DMS53 (cell line): ENCODE measurements around the gene ARHGEF12.

ENCODE experiments used
- DNase-seq: peaks from one replicate; lab custom pipeline; 2025; lab: John Stamatoyannopoulos, UW

The ARHGEF12 gene

GRCh38 chr11:120430146-120430545, 93.9 kb downstream of the ARHGEF12 start:
- DNase-seq: no peak

DNA sequence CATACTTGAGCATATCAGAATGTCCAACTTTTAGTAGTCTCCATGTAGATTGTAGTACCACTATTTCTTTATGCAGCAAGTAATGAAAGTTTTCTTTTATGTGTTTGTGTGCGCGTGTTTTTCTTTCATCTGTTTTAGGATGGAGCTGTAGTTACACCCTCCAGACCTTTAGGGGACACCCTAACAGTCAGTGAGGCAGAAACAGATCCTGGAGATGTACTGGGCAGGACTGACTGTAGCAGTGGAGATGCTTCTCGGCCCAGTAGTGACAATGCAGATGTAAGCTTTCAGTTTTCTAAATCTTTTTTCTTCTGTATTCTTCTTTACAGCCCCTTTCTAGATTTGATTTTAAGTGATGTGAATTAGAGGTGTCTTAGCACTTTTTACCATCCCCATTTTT, 95.4 kb downstream of the ARHGEF12 start:
- DNase-seq: peak; percentile 50

- DNase-seq: peak; percentile 75
These were observed 96.1 kb downstream of the ARHGEF12 start for GRCh38 chr11:120432056-120433018.

- DNase-seq: no peak
These were observed 105.4 kb downstream of the ARHGEF12 start for GRCh38 chr11:120441592-120441991.

DNA sequence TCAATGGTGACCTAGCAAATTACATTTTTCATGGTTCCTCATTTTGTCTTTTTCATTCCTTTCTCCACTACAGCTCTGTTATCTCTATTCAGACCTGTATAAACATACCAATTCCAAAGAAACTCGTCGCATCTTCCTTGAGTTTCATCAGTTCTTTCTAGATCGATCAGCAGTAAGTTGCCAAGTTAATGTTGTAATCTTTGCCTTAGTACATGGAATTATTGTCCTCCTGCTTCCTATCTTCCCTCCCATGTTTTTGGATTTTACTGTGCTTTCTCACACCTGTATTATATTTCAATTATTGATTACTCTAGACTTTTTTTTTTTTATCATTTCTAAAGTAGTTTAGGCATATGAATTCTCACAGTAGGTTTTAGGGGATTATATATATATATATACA, 105.8 kb downstream of the ARHGEF12 start:
- no peak for DNase-seq

GRCh38 chr11:120446802-120447201, 110.6 kb downstream of the ARHGEF12 start:
- no peak for DNase-seq

- no peak for DNase-seq
These were observed 112.0 kb downstream of the ARHGEF12 start for GRCh38 chr11:120448240-120448639.

DNA sequence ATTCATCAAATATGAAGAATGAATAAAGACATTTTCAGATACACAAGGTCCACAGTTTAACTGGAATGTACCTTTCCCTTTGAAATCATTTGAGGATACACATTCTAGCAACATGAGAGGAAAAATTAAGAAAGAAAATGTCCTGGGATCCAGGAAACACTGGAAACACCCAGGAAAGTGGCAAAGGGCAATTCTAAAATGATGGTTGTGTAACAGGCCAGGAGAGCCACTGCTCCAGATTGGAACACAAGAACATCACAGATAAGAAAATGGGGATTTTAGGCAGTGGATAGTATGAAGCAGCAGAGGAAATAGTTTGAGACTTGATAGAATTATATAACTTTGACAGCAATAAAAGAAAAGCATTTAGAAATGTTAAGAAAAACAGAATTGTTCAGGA, 119.3 kb downstream of the ARHGEF12 start:
- no peak for DNase-seq

- DNase-seq: no peak
These were observed 121.8 kb downstream of the ARHGEF12 start for GRCh38 chr11:120457996-120458395.

GRCh38 chr11:120462825-120463224, 126.6 kb downstream of the ARHGEF12 start:
- DNase-seq: peak; percentile 37

DNA sequence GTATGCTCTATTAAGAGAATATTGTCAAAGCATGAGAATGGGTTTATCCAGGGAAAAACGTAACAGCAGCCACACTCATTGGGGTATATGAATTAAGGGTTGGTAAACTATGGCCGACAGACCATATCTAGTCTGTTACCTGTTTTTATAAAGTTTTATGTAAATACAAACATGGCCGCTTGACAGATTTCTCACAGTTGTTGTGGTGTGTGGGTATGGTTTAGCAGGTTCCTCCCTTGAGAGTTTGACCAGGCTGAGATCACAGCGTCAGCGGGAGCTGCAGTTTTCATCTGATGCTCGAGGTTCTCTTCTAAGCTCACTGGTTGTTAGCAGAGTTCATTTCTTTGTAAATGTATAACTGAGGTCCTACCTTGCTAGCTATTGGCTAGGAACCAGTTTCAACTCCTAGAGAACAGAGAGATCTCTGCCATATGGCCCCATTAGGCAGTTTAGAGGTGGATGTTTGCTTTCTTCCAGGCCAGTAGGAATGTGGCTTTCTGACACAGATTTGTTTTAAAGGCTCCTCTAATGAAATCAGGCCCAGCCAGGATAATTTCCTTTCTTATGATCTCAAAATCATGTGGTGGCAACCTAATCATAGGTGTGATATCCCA, 129.8 kb downstream of the ARHGEF12 start:
- no peak for DNase-seq

DNA sequence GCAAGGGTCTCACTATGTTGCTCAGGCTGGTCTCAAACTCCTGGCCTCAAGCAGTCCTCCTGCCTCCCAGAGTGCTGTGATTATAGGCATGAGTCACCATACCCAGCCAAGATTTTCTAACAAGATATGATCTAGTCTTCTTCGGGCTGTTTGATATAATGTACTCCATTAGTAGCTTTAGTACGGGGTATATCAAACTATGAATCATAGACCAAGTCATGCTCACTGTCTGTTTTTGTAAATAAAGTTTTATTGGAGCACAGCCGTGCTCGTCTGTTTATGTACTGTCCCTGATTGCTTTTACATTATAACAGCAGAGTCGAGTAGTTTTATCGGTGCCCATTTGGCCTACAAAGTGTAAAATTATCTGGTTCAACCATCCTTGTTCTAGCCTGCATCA, 131.4 kb downstream of the ARHGEF12 start:
- no peak for DNase-seq

DNA sequence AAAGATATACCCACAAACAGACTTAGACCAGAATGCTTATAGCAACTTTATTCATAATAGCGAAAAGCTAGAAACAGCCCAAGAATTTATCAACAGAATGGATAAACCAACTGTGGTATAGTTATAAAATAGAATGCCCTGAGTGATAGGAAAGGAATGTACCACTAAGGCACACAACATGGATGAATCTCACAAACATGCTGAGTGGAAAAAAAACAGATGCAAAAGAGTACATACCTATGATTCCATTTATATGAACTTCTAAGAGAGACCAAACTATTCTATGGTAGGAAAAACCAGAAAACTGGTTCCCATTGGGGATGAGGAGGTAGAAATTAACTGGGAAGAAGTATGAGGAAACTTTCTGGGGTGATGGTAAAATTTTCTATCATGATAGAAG, 134.9 kb downstream of the ARHGEF12 start:
- DNase-seq: no peak

- no peak for DNase-seq
These were observed 135.8 kb downstream of the ARHGEF12 start for GRCh38 chr11:120471994-120472393.

GRCh38 chr11:120473503-120473902, 137.3 kb downstream of the ARHGEF12 start:
- DNase-seq: no peak

GRCh38 chr11:120482149-120482548, 145.9 kb downstream of the ARHGEF12 start:
- peak; percentile 20 for DNase-seq

DNA sequence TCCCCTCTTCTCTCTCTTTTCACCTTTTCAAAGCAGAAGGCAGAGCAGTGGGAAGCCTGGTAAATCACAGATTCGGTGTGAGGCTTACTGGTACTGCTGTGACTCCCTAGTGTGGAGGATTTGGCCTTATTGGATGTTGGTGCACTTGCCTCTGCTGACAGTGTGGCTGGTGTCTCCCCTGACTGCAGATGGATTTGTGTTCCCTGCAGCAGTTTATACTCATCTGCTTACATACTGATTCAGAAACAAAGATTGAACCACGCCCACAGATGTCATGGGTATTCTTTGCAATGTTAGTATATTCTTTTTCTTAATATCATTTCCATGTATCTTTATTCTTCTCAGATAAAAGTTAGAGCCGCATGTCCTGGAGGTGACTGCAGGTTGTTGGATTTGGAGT, 148.5 kb downstream of the ARHGEF12 start:
- no peak for DNase-seq

DNA sequence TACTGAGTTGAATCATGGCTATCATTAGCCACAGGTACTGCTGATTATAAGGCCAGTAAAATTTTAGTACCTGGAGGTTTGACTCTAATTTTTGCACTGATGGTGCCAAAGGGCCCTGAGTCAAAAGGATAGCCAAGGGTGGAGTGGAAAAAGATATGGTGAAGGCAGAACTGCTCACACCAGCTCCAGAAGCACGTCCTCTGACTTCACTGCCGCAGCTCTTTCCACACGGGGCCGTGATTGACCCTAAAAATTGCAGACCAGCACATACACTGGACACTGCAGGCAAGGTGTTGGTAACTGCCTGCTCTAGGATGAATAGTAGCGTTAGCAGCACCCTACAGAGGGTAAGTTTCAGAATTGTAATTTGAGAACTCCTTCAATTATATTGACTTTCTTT, 149.9 kb downstream of the ARHGEF12 start:
- no peak for DNase-seq

DNA sequence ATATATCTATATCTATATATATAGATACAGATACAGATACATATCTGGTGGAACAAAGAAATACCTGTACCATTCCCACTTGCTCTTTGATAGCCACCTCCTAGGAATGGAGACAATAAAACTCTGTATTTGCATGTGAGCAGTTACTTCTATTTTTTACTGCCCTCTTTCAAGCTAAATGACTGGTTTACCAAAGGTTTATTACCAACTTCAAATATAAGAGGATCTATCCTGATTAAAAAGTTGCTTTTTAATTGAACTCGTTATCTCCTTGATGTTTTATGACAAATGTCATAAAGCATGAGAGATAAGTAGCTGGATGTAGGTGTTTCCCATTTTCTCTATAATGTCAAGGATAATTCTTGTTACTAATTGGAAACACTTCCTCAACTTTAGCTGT, 153.6 kb downstream of the ARHGEF12 start:
- no peak for DNase-seq

DNA sequence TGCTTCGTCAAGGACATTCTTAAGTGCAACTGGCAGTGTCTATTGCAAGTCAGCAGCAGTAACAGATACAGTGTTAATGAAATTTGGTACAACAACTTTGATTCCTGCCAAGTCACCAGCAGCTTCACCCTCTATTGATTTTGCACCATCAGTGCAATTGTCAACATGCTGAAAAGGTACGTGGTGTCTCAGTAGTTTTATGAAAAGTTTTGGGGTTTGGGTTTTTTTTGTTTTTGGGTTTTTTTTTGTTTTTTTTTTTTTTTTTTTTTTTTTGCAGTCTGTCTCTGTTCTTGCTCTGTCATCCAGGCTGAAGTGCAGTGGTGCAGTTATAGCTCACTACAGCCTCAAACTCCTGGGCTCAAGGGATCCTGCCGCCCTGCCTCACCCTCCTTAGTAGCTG, 156.3 kb downstream of the ARHGEF12 start:
- DNase-seq: no peak

DNA sequence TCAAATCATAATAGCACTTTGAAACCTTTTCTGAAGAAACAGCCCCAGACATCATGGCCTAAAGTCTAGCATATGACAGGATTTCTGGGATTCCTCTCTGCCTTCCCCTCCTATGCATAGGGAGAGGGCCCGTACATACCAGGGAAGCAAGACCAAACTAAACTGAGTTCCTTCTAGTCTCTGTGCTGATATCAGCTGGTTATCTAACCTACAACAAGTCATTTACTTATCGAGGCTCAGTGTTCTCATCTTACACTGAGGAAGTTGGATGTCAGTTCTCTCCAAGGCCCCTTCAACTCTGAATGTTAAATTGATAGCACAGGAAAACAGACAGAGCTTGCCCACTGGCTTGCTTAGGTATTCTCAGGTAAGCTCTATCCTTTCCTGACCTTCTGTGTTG, 158.4 kb downstream of the ARHGEF12 start:
- no peak for DNase-seq

DNA sequence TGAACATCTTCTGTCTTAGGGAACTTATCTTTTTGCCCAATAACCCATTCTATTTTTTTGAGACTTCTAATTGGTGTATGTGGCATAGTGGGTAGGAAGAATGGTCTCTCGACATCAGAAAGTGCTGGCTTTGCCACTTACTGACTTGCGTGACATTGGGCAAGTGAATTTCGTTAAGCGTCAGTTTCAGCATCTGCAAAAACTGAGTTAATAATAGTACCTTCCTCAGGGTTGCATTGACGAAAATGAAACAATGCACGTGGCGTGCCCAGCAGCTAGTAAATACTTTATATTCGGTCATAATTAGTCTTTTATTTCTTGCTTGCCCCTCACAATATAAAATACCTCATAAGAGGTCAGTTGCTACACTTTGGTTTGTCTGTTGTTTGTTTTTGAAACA, 162.9 kb downstream of the ARHGEF12 start:
- DNase-seq: no peak

DNA sequence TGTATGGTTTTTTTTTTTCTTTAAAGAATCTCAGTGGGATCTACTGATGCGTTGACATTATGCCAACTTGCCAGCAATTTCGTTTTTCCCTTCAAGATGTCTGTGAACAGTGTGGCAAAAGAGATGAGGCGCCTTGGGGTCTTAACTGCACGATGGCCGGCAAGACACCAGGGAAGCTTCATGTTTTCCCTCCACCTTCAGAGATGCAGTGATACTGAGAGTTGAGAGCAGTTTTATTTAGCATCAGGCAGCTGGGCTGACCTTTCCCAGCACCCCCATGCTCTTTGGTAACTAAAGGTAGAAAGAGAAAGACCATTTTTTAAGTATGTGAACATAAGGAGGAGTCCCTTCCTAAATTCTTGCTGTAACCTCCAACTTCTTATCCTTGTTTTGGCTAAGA, 163.6 kb downstream of the ARHGEF12 start:
- no peak for DNase-seq
